Activated CD4-positive, alpha-beta memory T cell treated with anti-CD3 and anti-CD28 coated beads, Interleukin-2, amount 10 ng/mL, durations not matched to agents 7 days and 5 days (primary cell): ENCODE data around the gene SLC48A1. TPM values are rescaled to one million over a fixed set of nuclear protein-coding genes. Genes with fewer than 3 reads are reported as not detected.
A peak's percentile ranks its signal among the peaks of the same experiment; 100 is the strongest.

Source experiments
- CTCF ChIA-PET: fragments of 350-600 bp; sonication (Branson Sonifier 250); formaldehyde crosslinking; loops from one replicate; lab custom pipeline; 2021; ENCODE audit warnings: antibody characterized with exemption, inconsistent platforms; lab: Charles Lee
- POLR2A ChIA-PET: fragments of 350-600 bp; sonication (Branson Sonifier 250); formaldehyde crosslinking; loops from one replicate; lab custom pipeline; 2021; ENCODE audit warnings: antibody characterized with exemption; lab: Charles Lee
- DNase-seq: peaks from one replicate; pipeline ENCODE4 v3.0.0-alpha.2; 2020
- H3K27ac Mint-ChIP-seq: one replicate; pipeline ENCODE4 v1.8.0; 2021; ENCODE audit warnings: mild to moderate bottlenecking, mixed read lengths
- H3K27me3 Mint-ChIP-seq: one replicate; pipeline ENCODE4 v1.8.0; 2021; ENCODE audit warnings: mixed read lengths
- H3K36me3 Mint-ChIP-seq: one replicate; pipeline ENCODE4 v1.8.0; 2021; ENCODE audit warnings: low read depth, mixed read lengths
- H3K4me1 Mint-ChIP-seq: one replicate; pipeline ENCODE4 v1.8.0; 2021; ENCODE audit warnings: mixed read lengths
- H3K4me3 Mint-ChIP-seq: one replicate; pipeline ENCODE4 v1.8.0; 2021; ENCODE audit warnings: mild to moderate bottlenecking, mixed read lengths
- H3K9me3 Mint-ChIP-seq: one replicate; pipeline ENCODE4 v1.8.0; 2021; ENCODE audit warnings: mixed read lengths
- total RNA-seq, 2 experiments: library from RNA; stranded (reverse); gene quantifications; one replicate each; pipeline ENCODE4 v1.2.3, GENCODE V29; 2021

SLC48A1 gene
- total RNA-seq, 2 experiments from 2014 or later, result 19.4 to 22.6 TPM

DNA sequence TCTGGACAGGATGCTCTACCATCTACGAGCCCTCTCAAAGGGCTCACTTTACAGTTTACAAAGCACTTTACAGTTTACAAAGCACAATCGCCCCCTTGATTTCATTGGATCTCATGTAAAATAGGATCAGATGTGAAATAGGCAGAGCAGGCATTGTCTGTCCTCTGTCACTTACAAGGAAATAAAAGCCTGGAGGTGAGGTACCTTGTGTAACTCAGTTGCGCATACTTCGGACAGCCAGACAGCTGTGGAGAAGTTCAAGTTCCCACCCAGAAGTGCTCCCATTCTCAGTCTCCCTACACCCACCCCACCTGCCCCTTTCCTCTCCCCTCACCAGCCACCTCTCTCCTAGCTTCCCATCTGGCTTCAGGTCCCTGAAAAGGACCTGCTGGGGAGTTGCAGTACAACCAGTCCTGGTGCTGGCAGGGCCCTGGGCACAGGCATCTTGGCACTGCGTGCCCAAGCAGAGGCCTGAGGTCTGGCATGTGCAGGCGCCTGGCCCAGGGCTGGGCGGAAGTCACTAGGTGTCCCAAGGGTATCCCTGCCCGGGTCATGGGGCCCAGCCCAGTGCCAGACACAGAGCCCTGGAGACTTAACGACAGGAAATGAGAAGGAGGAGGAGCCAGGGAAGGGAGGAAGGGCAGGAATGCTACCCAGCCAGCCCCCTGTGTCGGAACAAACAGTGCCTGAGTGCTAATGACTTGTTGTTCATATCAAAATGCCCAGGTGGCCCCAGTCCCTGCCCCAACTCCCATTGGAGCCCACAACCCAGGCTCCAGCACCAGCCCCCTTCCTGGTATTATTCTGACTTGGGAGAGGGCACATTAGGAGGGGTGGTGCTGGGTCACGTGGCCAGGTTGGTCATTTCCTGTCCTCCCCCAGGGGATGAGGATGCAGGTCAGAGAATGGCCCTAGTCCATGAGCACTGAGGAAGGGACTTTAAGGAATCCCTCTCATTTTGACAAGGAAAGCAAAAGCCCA is 19.7 kb upstream of the SLC48A1 start:
- Mint-ChIP-seq H3K27ac (no peak overlapping the region), H3K4me3 (no peak overlapping the region), H3K27me3 (peaks cover 5% of the 10 kb centered on the region), H3K36me3 (no peaks in the 10 kb centered on the region), H3K9me3 (no peaks in the 10 kb centered on the region), H3K4me1 (peaks cover 39% of the 10 kb centered on the region)
- ChIA-PET CTCF (interaction anchor here (2.0 to 12.9 kb wide), 5 partner anchors 11 to 37 kb away, joined by 7 to 188 read pairs (median 11); partner anchors contain the start of gene SLC48A1), POLR2A (no interaction called here)
- no peak for DNase-seq

DNA sequence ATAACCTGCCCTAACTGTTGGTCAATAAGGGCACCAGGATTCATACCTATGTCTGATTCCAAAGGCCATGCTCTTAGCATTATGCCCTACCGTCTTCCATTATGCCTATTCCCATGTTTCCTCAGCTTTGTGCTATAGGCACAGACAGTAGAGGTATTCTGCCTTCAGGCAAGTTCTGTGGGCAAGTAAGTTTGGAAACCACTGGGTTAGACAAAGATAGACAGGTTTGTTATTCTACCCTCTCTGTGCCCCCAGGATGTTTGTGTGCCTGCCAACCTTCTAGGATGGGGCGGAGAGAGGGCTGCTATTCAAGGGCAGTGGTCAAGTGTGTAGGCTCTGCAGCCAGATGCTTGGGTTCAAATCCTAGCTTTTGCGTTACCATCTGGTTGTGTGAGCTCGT is 18.9 kb upstream of the SLC48A1 start:
- Mint-ChIP-seq H3K27me3 (peaks cover 5% of the 10 kb centered on the region), H3K27ac (no peak overlapping the region), H3K4me3 (no peak overlapping the region), H3K36me3 (no peaks in the 10 kb centered on the region), H3K9me3 (no peaks in the 10 kb centered on the region), H3K4me1 (peaks cover 44% of the 10 kb centered on the region)
- CTCF ChIA-PET, result interaction anchor here (1.3 to 12.9 kb wide), 9 partner anchors 12 to 86 kb away, joined by 3 to 188 read pairs (median 10); partner anchors contain the start of gene SLC48A1
- POLR2A ChIA-PET, result no interaction called here
- no peak for DNase-seq

DNA sequence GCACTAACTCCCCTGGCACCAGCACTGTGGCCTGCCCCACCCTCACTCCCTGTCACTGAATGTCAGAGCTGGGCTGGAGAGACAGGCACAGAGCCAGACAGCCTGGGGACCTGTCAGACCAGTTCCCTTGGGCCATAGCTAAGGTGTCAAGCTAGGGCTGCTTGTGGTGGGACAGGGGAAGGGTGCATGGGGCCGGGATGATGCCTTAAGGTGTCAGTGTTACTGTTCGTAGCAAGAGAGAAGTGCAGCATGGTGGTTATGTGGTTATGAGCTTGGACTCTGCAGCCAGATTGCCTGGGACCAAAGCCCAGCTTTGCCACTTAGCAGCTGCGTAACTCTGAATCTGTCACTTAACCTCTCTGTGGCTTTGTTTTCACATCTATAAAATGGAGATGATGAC is 18.2 kb upstream of the SLC48A1 start:
- Mint-ChIP-seq H3K9me3 (no peaks in the 10 kb centered on the region), H3K36me3 (no peaks in the 10 kb centered on the region), H3K27me3 (peaks cover 4% of the 10 kb centered on the region), H3K27ac (no peak overlapping the region), H3K4me1 (peaks cover 51% of the 10 kb centered on the region), H3K4me3 (peak overlapping the region; percentile 1)
- POLR2A ChIA-PET, result interaction anchor here (0.9 to 1.5 kb wide), 4 partner anchors 8 to 64 kb away, joined by 3 to 5 read pairs (median 4); no protein-coding TSS in a partner anchor
- CTCF ChIA-PET, result interaction anchor here (1.1 to 12.9 kb wide), 14 partner anchors 12 to 85 kb away, joined by 3 to 188 read pairs (median 6); partner anchors contain the start of genes ENDOU and SLC48A1
- no peak for DNase-seq

DNA sequence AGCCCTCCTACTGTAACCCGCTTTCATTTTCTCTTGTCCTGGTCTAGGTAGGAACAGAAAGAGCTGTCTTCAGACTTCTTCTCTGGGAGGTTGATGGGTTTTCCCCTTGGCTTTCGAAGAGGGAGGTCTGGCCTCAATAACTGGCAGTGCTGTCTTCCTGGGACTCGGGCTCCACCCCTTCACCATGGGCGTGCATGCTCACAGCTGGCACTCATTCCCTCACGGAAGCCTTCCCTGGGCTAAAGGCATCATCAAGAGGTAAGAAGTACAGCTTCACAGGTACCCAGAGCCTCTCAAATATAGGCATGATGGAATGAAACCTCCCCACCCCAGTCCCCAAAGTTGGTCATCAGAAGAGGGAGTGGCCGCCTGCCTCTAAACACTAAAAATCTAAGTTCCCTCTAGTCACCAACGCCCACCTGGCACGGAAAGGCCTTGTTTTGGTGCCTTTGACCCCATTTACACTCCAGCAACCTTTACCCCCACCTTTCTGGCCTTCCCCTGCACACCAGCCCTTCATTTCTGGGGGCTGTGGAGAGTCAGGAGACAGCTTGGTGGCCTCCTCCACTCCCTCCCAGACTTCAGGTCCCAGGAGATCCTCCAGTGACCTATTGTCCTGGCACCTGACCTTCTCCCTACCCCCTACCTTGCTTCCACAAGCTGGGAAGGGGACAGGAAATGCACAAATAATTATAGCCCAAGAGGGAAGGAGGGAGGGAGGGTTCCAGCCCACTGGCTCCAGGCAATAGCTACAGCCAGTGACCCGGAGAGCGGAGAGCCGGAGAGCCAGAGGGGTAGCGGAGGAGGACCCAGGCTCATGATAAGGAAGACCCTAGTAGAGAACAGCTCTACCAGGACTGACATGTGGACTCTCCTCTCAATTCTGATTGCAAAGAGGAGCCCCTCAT is 17.1 kb upstream of the SLC48A1 start:
- peak overlapping the region; percentile 51 for H3K27ac Mint-ChIP-seq
- no peaks in the 10 kb centered on the region for H3K36me3 Mint-ChIP-seq
- H3K27me3 Mint-ChIP-seq, result peaks cover 2% of the 10 kb centered on the region
- ChIA-PET POLR2A (interaction anchor here (0.6 to 1.5 kb wide), 8 partner anchors 9 to 85 kb away, joined by 3 to 5 read pairs (median 4); no protein-coding TSS in a partner anchor), CTCF (interaction anchor here (1.1 to 12.9 kb wide), 13 partner anchors 11 to 84 kb away, joined by 3 to 188 read pairs (median 7); partner anchors contain the start of genes ENDOU and SLC48A1)
- H3K4me1 Mint-ChIP-seq, result peaks cover 51% of the 10 kb centered on the region
- no peak for DNase-seq
- peak overlapping the region; percentile 1 for H3K4me3 Mint-ChIP-seq
- no peaks in the 10 kb centered on the region for H3K9me3 Mint-ChIP-seq

DNA sequence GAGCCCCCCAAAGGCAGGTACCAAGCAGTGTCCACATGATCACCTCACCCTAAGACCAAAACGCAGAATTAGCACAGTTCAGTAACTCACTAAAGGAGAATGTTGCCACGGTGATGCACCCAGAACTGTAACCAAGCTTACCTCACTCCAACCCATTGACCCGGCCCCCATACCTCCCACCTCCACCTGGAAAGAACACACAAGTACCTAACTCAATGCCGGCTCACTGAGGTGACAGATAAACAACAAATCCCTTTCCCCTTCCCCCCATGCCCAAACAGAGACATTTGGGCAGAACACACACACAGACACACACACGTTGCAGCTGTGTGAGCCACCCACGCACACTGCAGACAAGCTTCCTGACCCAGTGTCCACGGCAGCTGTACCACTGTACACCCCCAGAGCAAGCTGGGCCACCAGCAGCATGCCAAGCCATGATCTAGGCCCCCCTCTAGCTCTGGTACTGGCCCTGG is 15.6 kb upstream of the SLC48A1 start:
- ChIA-PET CTCF (interaction anchor here (1.0 to 12.9 kb wide), 7 partner anchors 9 to 426 kb away, joined by 3 to 188 read pairs (median 5); partner anchors contain the start of gene CCDC184), POLR2A (interaction anchor here (0.8 to 2.4 kb wide), 6 partner anchors 9 to 76 kb away, joined by 3 to 8 read pairs (median 6); partner anchors contain the start of gene SLC48A1)
- no peak overlapping the region for H3K4me3 Mint-ChIP-seq
- no peak for DNase-seq
- H3K4me1 Mint-ChIP-seq, result peaks cover 53% of the 10 kb centered on the region
- H3K27ac Mint-ChIP-seq, result no peak overlapping the region
- H3K9me3 Mint-ChIP-seq, result no peaks in the 10 kb centered on the region
- H3K36me3 Mint-ChIP-seq, result no peaks in the 10 kb centered on the region
- H3K27me3 Mint-ChIP-seq, result peaks cover 2% of the 10 kb centered on the region

DNA sequence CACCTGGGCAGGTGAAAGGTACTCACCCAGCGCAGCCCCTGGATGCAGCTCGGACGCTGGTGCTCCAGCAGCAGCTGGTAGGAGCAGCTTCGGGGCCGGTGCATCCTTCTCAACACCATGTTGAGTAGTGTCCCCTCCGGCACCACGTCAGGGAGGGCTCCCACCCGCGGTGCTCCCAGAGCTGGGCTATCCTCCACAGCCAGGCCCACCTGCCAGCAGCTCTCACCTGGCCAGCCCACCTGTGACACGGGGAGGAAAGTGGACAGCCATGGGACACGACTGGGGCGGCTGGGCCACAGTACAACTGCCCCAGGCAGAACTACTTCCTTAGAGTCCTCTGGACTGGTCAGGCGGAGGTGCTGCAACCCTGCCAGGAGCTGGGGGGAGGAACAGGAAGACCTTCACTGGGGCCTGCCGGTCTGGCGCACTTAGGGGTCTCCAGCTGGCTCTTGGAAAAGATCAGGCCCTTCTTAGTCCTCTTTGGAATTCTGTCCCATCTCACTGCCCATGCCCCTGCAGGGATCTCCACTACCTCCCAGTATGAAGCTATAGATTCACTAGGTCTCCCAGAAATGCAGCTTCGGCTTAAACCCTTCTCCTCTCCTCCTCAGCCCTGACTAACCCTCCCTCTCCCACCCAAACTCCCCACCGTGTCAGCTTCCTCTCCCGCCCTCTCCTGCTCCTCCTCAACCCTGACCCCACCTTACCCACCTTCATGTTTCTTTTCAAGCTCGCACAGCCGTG is 15.0 kb upstream of the SLC48A1 start:
- POLR2A ChIA-PET, result interaction anchor here (0.8 to 2.4 kb wide), 6 partner anchors 8 to 76 kb away, joined by 3 to 8 read pairs (median 6); partner anchors contain the start of gene SLC48A1
- CTCF ChIA-PET, result interaction anchor here (0.5 to 12.9 kb wide), 12 partner anchors 9 to 425 kb away, joined by 3 to 188 read pairs (median 4); partner anchors contain the start of gene CCDC184
- DNase-seq, result no peak
- H3K36me3 Mint-ChIP-seq, result no peaks in the 10 kb centered on the region
- H3K4me1 Mint-ChIP-seq, result peaks cover 53% of the 10 kb centered on the region
- no peak overlapping the region for H3K27ac Mint-ChIP-seq
- H3K9me3 Mint-ChIP-seq, result no peaks in the 10 kb centered on the region
- H3K4me3 Mint-ChIP-seq, result peak overlapping the region; percentile 33
- peaks cover 2% of the 10 kb centered on the region for H3K27me3 Mint-ChIP-seq

DNA sequence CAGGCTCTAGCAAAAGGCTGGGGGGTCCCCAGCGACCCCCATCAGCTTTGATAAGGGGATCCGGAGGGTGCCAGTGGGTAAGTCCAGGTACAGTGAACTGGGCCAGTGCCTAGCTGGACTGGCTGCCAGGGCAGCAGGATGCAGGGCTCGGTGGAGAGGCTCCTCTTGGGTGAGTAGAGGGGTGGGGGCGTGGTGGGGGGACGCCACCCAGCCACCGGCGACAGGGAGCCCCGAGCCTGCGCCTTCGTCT is 14.5 kb upstream of the SLC48A1 start:
- H3K27me3 Mint-ChIP-seq, result peaks cover 2% of the 10 kb centered on the region
- H3K4me1 Mint-ChIP-seq, result peaks cover 53% of the 10 kb centered on the region
- H3K27ac Mint-ChIP-seq, result no peak overlapping the region
- POLR2A ChIA-PET, result interaction anchor here (0.9 to 2.4 kb wide), 5 partner anchors 15 to 75 kb away, joined by 3 to 8 read pairs (median 6); partner anchors contain the start of gene SLC48A1
- no peaks in the 10 kb centered on the region for H3K9me3 Mint-ChIP-seq
- DNase-seq, result no peak
- peak overlapping the region; percentile 33 for H3K4me3 Mint-ChIP-seq
- CTCF ChIA-PET, result interaction anchor here (0.5 to 12.9 kb wide), 10 partner anchors 8 to 425 kb away, joined by 3 to 188 read pairs (median 3); partner anchors contain the start of gene CCDC184
- H3K36me3 Mint-ChIP-seq, result no peaks in the 10 kb centered on the region

DNA sequence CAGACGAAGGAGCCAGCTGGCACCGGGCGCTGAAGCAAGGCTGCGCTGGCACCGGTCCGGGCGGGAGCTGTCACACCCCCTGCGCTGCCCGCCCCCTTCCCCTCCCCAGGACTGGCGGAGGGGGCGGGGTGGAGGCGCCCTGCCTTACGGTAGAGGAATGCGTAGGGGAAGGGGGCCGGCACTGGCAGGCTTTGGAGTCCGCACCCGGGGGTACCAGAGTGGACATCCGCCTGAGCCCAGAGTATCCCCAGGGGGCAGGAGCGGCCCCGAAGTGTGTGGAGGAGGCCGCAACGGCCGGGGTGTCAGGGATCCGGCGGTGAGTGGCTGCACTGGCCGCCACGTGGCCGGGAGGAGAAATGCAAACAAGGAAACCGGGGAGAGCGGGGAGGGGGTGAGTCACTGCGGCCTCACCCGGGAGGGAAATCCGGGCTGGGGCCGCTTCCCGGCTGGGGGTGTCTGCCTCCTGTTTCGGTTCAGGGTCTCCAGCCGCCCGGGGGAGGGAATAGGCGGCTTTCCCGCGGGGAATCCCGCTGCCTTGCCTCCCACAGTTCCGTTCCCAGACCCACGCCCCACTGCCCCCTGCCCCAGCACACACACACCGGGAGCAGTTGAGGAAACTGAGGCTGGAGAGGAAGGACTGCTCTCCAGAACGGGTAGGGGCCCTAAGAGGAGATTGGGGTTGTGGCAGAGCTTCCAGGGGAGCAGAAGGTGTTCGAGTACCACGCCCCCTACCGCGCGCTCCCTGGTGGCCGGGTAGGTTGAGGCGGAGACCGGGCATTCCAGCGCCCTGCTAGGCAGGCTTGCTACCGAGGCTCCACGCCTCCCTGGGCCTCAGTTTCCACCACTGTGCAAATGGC is 14.0 kb upstream of the SLC48A1 start, which contains the start of gene RAPGEF3:
Gene RAPGEF3 (minus strand): TSS at position 47 of the 857 bp plus-strand sequence. CDS start 324 bp downstream, outside the sequence.
- H3K27me3 Mint-ChIP-seq, result peaks cover 2% of the 10 kb centered on the region
- peaks cover 50% of the 10 kb centered on the region for H3K4me1 Mint-ChIP-seq
- ChIA-PET CTCF (interaction anchor here (0.5 to 12.9 kb wide), 9 partner anchors 8 to 424 kb away, joined by 3 to 188 read pairs (median 5); partner anchors contain the start of gene CCDC184), POLR2A (interaction anchor here (0.9 to 2.4 kb wide), 4 partner anchors 8 to 49 kb away, joined by 3 to 8 read pairs (median 4); partner anchors contain the start of gene SLC48A1)
- peak within 1 kb of the TSS; percentile 70 for H3K4me3 Mint-ChIP-seq
- H3K36me3 Mint-ChIP-seq, result no peaks in the 10 kb centered on the region
- peak; percentile 79 for DNase-seq
- H3K9me3 Mint-ChIP-seq, result no peaks in the 10 kb centered on the region
- no peak within 1 kb of the TSS for H3K27ac Mint-ChIP-seq

DNA sequence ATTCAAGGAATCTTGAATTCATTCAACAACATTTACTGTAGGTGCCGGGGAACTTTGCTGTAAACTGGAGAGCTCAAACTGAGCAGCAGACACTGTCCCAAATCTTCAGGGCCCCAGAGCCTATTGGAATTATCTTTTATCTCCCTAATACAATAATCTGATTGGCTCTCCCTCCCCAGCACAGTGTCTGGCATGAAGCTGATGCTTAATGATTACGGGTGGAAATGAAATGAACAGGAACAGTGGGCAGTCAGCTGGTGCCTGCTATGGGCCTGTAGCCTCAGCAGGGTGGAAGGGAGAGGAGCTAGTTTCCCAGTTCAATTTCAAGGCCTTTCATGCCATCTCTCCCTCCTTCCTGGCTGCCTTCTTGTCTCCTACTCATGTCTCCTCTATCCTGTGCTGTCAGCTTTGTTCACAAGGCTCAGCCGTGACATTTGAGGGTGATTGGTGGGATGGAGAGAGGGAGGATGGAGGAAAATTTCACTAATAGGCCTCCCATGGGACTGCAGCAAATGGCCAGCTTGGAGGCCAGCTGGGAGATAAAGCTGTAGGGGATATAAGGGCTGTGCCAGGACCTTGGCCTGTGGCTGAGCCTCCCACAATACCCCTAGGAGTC is 10.1 kb upstream of the SLC48A1 start:
- no peak for DNase-seq
- Mint-ChIP-seq H3K4me1 (peaks cover 18% of the 10 kb centered on the region), H3K36me3 (no peaks in the 10 kb centered on the region), H3K27ac (no peak overlapping the region), H3K27me3 (peaks cover 8% of the 10 kb centered on the region), H3K4me3 (no peak overlapping the region), H3K9me3 (no peaks in the 10 kb centered on the region)
- ChIA-PET POLR2A (interaction anchor here (1.0 to 1.1 kb wide), 2 partner anchors 13 to 70 kb away, joined by 3 read pairs; no protein-coding TSS in a partner anchor), CTCF (interaction anchor here (1.2 to 12.9 kb wide), 3 partner anchors 14 to 20 kb away, joined by 3 to 188 read pairs (median 8); no protein-coding TSS in a partner anchor)
